ENCODE measurements around the gene BRI3BP. TPM values are rescaled to one million over a fixed set of nuclear protein-coding genes. Genes with fewer than 3 reads are reported as not detected.

BRI3BP gene
- total and polyA plus RNA-seq, 12 donors: 1.1 to 6.2 (median 4.7) TPM

GRCh38 chr12:125021096-125021495 is 27.7 kb downstream of the BRI3BP start:
- Histone ChIP-seq H3K9me3 (replicated peaks in 1 of 3) (no peaks in the 10 kb centered on the region), H3K27ac (no peak overlapping the region), H3K4me1 (replicated peaks in 1 of 2) (no peaks in the 10 kb centered on the region), H3K4me3 (no peak overlapping the region), H3K36me3 (replicated peaks in 1 of 2) (no peaks in the 10 kb centered on the region), H3K27me3 (no peaks in the 10 kb centered on the region)
- 89 to 100% (median 96%) methylated on average over 4 to 9 of the region's 9 CpGs for WGBS, 4 donors
- TF ChIP-seq CTCF (IDR thresholded peaks at IDR 0.05) (no peak), POLR2A (IDR thresholded peaks at IDR 0.05) (no peak)
- DNase-seq: no peak
- intact Hi-C loops (cut with DNase I): no loop called here

GRCh38 chr12:125021771-125022170 is 28.3 kb downstream of the BRI3BP start:
- DNase-seq: no peak
- TF ChIP-seq POLR2A (IDR thresholded peaks at IDR 0.05) (no peak), CTCF (IDR thresholded peaks at IDR 0.05) (no peak)
- WGBS, 4 donors: 38 to 62% (median 58%) methylated on average over 3 to 5 of the region's 5 CpGs
- Histone ChIP-seq H3K36me3 (replicated peaks in 1 of 2) (no peaks in the 10 kb centered on the region), H3K27ac (no peak overlapping the region), H3K9me3 (replicated peaks in 1 of 3) (no peaks in the 10 kb centered on the region), H3K4me1 (replicated peaks in 1 of 2) (no peaks in the 10 kb centered on the region), H3K4me3 (no peak overlapping the region), H3K27me3 (no peaks in the 10 kb centered on the region)
- intact Hi-C loops (cut with DNase I): no loop called here

GRCh38 chr12:125023065-125023464 is 29.6 kb downstream of the BRI3BP start:
- no peaks in the 10 kb centered on the region for H3K9me3 ChIP-seq (replicated peaks in 1 of 3)
- H3K27me3 ChIP-seq: no peaks in the 10 kb centered on the region
- no peaks in the 10 kb centered on the region for H3K36me3 ChIP-seq (replicated peaks in 1 of 2)
- no peak for DNase-seq
- 89 to 100% (median 98%) methylated on average over 2 of the region's 2 CpGs for WGBS, 4 donors
- H3K4me1 ChIP-seq (replicated peaks in 1 of 2): no peaks in the 10 kb centered on the region
- no peak overlapping the region for H3K4me3 ChIP-seq
- TF ChIP-seq POLR2A (IDR thresholded peaks at IDR 0.05) (no peak), CTCF (IDR thresholded peaks at IDR 0.05) (no peak)
- intact Hi-C loops (cut with DNase I): no loop called here
- H3K27ac ChIP-seq: no peak overlapping the region

GRCh38 chr12:125024949-125025563 is 31.6 kb downstream of the BRI3BP start:
- intact Hi-C loops (cut with DNase I): no loop called here
- Histone ChIP-seq H3K4me1 (replicated peaks in 1 of 2) (no peaks in the 10 kb centered on the region), H3K36me3 (replicated peaks in 1 of 2) (no peaks in the 10 kb centered on the region), H3K27ac (no peak overlapping the region), H3K9me3 (replicated peaks in 1 of 3) (no peaks in the 10 kb centered on the region), H3K4me3 (no peak overlapping the region), H3K27me3 (no peaks in the 10 kb centered on the region)
- WGBS, 4 donors: 89 to 94% (median 91%) methylated on average over 43 of the region's 43 CpGs
- no peak for DNase-seq
- TF ChIP-seq CTCF (IDR thresholded peaks at IDR 0.05) (no peak), POLR2A (IDR thresholded peaks at IDR 0.05) (no peak)
